Transverse colon (tissue), 4 donors: Measurements from ENCODE around the gene RNF6. TPM values are rescaled to one million over a fixed set of nuclear protein-coding genes. Genes with fewer than 3 reads are reported as not detected.

Experiments used
- DNase-seq: peaks from one replicate; pipeline ENCODE4 v3.0.0-alpha.2; 2019
- H3K27ac ChIP-seq, 4 donors: fragments of 200-600 bp; sonication (generic); 2 replicates each; pipeline ENCODE4 v1.5.1; 2016 to 2018; ENCODE audit warnings: inconsistent platforms in 4 of 4
- H3K27me3 ChIP-seq: fragments of 200-600 bp; sonication (generic); 2 replicates; pipeline ENCODE4 v1.5.1; 2017; ENCODE audit warnings: inconsistent platforms
- H3K36me3 ChIP-seq, 4 donors: fragments of 200-600 bp; sonication (generic); 2 replicates each; pipeline ENCODE4 v1.5.1; 2017 to 2019; ENCODE audit warnings: inconsistent platforms in 4 of 4
- H3K4me1 ChIP-seq, 4 donors: fragments of 200-600 bp; sonication (generic); 2 replicates each; pipeline ENCODE4 v1.5.1; 2017 to 2020; ENCODE audit warnings: inconsistent platforms in 4 of 4
- H3K4me3 ChIP-seq, 4 donors: fragments of 200-600 bp; sonication (generic); 1 replicate in 1 of 4; 2 replicates in 3 of 4; pipeline versions ENCODE4 v1.5.1 to v1.6.1; 2017 to 2019; ENCODE audit warnings: inconsistent platforms in 4 of 4
- H3K9me3 ChIP-seq, 2 donors: fragments of 200-600 bp; sonication (generic); 2 replicates each; pipeline ENCODE4 v1.5.1; 2017 to 2019; ENCODE audit warnings: inconsistent platforms in 2 of 2
- CTCF ChIP-seq, 5 experiments: fragments of 200-600 bp in 3 of 5; fragments of 450-650 bp in 2 of 5; sonication (generic) in 3 of 5; IDR thresholded peaks; 1 replicate in 2 of 5; 2 replicates in 3 of 5; pipeline ENCODE4 v1.5.1; 2016 to 2017; ENCODE audit warnings: antibody characterized with exemption in 5 of 5, inconsistent platforms in 3 of 5, mild to moderate bottlenecking in 2 of 5, moderate library complexity in 1 of 5
- EP300 ChIP-seq: sonication (generic); formaldehyde crosslinking; IDR thresholded peaks from one replicate; pipeline ENCODE4 v1.6.1; 2017; ENCODE audit warnings: antibody characterized with exemption, low read depth
- POLR2A ChIP-seq: fragments of 450-650 bp; IDR thresholded peaks from one replicate; pipeline ENCODE4 v1.6.1; 2016; ENCODE audit warnings: antibody characterized with exemption, mild to moderate bottlenecking, moderate library complexity
- POLR2AphosphoS5 ChIP-seq, 3 donors: sonication (generic); formaldehyde crosslinking; IDR thresholded peaks; one replicate each; pipeline ENCODE4 v1.6.1; 2016; ENCODE audit warnings: antibody characterized with exemption in 3 of 3
- WGBS, 2 donors: methylation state at CpG; one replicate each; pipeline ENCODE4 v1.1.5; 2018; ENCODE audit warnings: low coverage in 1 of 2; 5-methylcytosine and 5-hydroxymethylcytosine counted together
- in situ Hi-C, 4 donors: fragments of 200-750 bp; cut with MboI; loops; one replicate each; pipeline versions ENCODE4 v1.15.0 to v1.15.1; 2017; ENCODE audit warnings: low sequenced_read_pairs in 3 of 4, low pct_ligation_motif_present in 1 of 4, low pct_unique_long_range_greater_than_20kb in 1 of 4
- intact Hi-C: fragments of 100-400 bp; cut with DNase I; formaldehyde crosslinking; loops from one replicate; pipeline ENCODE4 v1.15.1; 2023; ENCODE audit warnings: low total_unique reads
- total RNA-seq, 4 donors: library from RNA; depleted of rRNA; stranded (reverse); fragments of >200 nt; gene quantifications; one replicate each; pipeline ENCODE4 v1.1.0, GENCODE V29; 2016

The RNF6 gene
- total RNA-seq, 4 donors from 2014 or later, result 10.1 to 26.4 (median 24.5) TPM

DNA sequence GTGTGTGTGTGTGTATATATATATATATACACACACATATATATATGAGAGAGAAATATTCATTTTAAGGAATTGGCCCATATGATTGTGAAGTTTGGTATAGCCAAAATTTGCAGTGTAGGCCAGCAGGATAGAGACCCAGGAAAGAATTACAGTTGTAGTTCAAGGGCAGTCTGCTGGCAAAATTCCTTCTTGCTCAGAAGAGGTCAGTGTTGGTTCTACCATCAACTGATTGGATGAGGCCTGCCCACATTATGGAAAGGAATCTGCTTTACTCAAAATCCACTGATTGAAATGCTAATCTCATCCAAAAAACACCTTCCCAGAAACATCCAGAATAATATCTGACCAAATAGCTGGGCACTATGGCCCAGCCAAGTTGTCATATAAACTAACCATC is 24.0 kb downstream of the RNF6 start:
- H3K36me3 ChIP-seq, result no peaks in the 10 kb centered on the region
- TF ChIP-seq POLR2A, result no peak
- TF ChIP-seq CTCF (IDR thresholded peaks at IDR 0.05), result no peak
- TF ChIP-seq POLR2AphosphoS5 (IDR thresholded peaks at IDR 0.05), result no peak
- TF ChIP-seq EP300, result no peak
- H3K4me1 ChIP-seq, result no peaks in the 10 kb centered on the region
- no peaks in the 10 kb centered on the region for H3K27me3 ChIP-seq
- in situ Hi-C loops (loop anchor here in 2 of 4 donors (25.0 kb wide), 3 partner anchors 489 to 911 kb away; partner anchors contain the start of gene MTMR6 (in 1 of the 2)), intact Hi-C loops (no loop called here)
- no peak overlapping the region for H3K4me3 ChIP-seq
- DNase-seq, result no peak
- peaks cover 8 to 20% of the 10 kb centered on the region in 2 donors for H3K9me3 ChIP-seq
- H3K27ac ChIP-seq, result no peak overlapping the region

DNA sequence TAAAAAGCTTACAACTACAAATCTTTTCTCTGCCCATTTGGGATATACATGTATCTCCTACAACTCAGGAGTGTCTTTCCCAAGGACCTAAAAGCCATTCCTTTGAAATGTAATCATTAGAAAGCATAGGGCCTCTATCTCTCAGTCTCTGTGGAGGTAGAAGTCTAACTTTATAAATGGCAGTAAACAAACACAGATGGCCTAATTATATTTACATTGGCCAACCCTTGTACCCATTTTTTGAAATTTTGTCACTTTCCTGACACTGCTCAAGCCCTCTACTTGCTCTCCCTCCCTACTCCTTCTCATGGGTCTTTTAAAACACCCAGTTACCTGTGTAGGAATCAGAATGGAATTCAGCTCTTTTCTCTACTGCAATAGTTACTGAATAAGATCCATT is 24.8 kb downstream of the RNF6 start:
- in situ Hi-C loops (loop anchor here in 2 of 4 donors (25.0 kb wide), 3 partner anchors 490 to 910 kb away; partner anchors contain the start of gene MTMR6 (in 1 of the 2)), intact Hi-C loops (no loop called here)
- H3K27me3 ChIP-seq, result no peaks in the 10 kb centered on the region
- peaks cover 8 to 20% of the 10 kb centered on the region in 2 donors for H3K9me3 ChIP-seq
- H3K27ac ChIP-seq, result no peak overlapping the region
- no peak overlapping the region for H3K4me3 ChIP-seq
- H3K36me3 ChIP-seq, result no peaks in the 10 kb centered on the region
- H3K4me1 ChIP-seq, result no peaks in the 10 kb centered on the region
- TF ChIP-seq POLR2AphosphoS5 (IDR thresholded peaks at IDR 0.05), result no peak
- TF ChIP-seq CTCF (IDR thresholded peaks at IDR 0.05), result no peak
- no peak for TF ChIP-seq EP300
- no peak for TF ChIP-seq POLR2A
- DNase-seq, result no peak

DNA sequence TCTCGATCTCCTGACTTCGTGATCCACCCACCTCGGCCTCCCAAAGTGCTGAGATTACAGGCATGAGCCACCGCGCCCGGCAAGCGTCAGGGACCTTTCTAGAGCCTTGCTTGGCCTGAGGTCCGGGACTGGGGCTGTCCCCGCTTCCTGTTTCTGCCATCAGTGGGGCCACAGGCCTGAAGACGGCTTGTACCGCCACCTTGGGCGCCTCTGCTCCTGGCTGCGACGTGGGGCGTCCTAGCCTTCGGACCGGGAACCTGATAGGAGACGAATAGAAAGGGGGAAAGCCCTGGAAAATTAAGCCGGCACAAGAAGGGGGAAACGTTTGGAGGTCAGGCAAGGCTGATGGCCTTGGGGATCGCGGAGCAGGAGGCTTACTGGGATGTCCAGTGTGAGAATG is 35.1 kb downstream of the RNF6 start:
- Histone ChIP-seq H3K27ac (peak overlapping the region; percentile 80 to 89 (median 87)), H3K4me1 (peaks cover 3 to 9% (median 9%) of the 10 kb centered on the region in 4 donors), H3K27me3 (no peaks in the 10 kb centered on the region), H3K4me3 (peak overlapping the region; percentile 13 to 73 (median 56)), H3K36me3 (no peaks in the 10 kb centered on the region), H3K9me3 (no peaks in the 10 kb centered on the region)
- intact Hi-C loops, result loop anchor here (10.0 kb wide), 1 partner anchor 308 kb away; no protein-coding TSS in a partner anchor
- TF ChIP-seq POLR2AphosphoS5 (IDR thresholded peaks at IDR 0.05) (no peak), POLR2A (no peak), EP300 (no peak), CTCF (IDR thresholded peaks at IDR 0.05) (no peak)
- in situ Hi-C loops, result loop anchor here (10.0 to 25.0 kb wide), 6 partner anchors 318 to 900 kb away; partner anchors contain the start of gene MTMR6 (in 1 of the 4)
- WGBS, 2 donors, result 42 to 100% methylated on average over 1 to 15 of the region's 22 CpGs
- no peak for DNase-seq

DNA sequence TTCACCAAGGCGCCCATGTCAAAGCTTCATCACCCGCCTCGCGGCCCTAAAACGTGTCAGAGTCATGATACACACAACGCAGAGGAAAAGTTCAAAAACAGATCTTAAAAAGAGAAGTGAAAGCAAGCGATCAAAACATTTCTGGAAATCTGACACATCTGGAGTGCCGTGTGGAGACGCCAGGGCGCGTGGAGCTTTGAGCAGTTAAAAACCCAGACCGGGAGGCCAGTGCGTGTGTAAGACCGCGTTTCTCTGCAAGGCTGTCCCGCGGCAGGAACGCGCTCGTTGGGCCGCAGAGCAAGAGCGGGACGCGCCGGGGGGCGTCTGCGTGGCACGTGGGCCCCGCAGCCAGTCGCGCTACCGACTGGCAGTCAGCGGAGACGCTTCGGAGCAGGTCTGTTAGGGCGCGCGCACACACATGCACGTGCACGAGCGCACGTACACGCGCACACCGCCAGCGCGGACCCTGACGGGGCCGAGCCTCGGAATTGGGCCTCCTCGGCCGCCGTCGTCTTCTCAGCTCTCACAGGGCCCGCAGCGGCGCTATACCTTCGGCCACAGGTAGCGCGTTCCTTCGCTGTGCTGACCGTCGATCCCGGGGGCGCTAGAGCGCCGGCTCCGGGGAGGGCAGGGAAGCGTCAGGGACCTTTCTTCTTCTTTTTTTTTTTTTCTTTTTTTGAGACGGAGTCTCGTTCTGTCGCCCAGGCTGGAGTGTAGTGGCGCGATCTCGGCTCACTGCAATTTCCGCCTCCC is 35.8 kb downstream of the RNF6 start:
- peak overlapping the region; percentile 44 to 73 (median 56) for H3K4me3 ChIP-seq
- no peaks in the 10 kb centered on the region for H3K9me3 ChIP-seq
- peaks cover 3 to 9% (median 9%) of the 10 kb centered on the region in 4 donors for H3K4me1 ChIP-seq
- H3K36me3 ChIP-seq, result no peaks in the 10 kb centered on the region
- in situ Hi-C loops, result loop anchor here (10.0 to 25.0 kb wide), 6 partner anchors 319 to 899 kb away; partner anchors contain the start of gene MTMR6 (in 1 of the 4)
- TF ChIP-seq POLR2AphosphoS5 (IDR thresholded peaks at IDR 0.05) (peak; percentile 63 to 74 (median 64)), EP300 (no peak), POLR2A (peak; percentile 40), CTCF (IDR thresholded peaks at IDR 0.05) (peak; percentile 11 to 84 (median 53))
- H3K27me3 ChIP-seq, result no peaks in the 10 kb centered on the region
- H3K27ac ChIP-seq, result peak overlapping the region; percentile 80 to 89 (median 87)
- WGBS, 2 donors, result 1% methylated on average over 11 to 67 of the region's 76 CpGs
- peak; percentile 94 for DNase-seq
- intact Hi-C loops, result loop anchor here (10.0 kb wide), 1 partner anchor 309 kb away; no protein-coding TSS in a partner anchor
